Stomach (tissue), 4 donors: ENCODE data around the gene TRIM9.

ENCODE experiments used
- EP300 ChIP-seq: sonication (generic); formaldehyde crosslinking; IDR thresholded peaks from one replicate; pipeline ENCODE4 v1.6.1; 2017; ENCODE audit warnings: antibody characterized with exemption
- POLR2A ChIP-seq, 4 donors: fragments of 450-650 bp; IDR thresholded peaks; one replicate each; pipeline ENCODE4 v1.6.1; 2016; ENCODE audit warnings: antibody characterized with exemption in 4 of 4, control low read depth in 2 of 4, mild to moderate bottlenecking in 1 of 4, moderate library complexity in 1 of 4

DNA sequence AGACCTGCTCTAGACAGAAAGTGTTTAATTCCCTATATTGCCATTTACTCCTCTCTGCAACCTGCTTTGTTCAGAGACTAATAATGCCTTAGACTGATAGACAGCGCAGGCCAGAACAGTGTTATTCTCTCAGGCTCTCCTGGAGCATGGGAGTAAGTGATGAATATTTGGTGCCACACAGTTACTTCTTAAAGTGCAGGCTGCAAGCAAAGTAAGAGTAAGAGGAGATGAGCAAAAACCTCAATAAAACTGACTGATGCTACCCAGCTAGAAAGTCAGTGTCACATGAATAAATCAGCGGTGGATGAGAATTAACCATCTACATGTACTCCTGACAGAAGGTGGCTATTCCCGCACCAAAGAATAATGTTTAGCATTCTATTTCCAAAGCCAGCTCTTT lies 9.9 kb downstream of the TRIM9 start:
- TF ChIP-seq EP300: no peak
- no peak for TF ChIP-seq POLR2A (IDR thresholded peaks at IDR 0.05)
